PFSK-1 (cell line): ENCODE results near the gene SGPL1.

ENCODE experiments used
- FOXP2 ChIP-seq: optimal IDR thresholded peaks from 2 replicates; pipeline ENCODE3; 2011; ENCODE audit warnings: borderline replicate concordance, control low read depth, inconsistent platforms; ENCODE audit not compliant: insufficient read depth; ENCODE audit errors: extremely low read length, extremely low read depth
- POLR2AphosphoS5 ChIP-seq: IDR thresholded peaks from 2 replicates; pipeline ENCODE4 v1.6.1; 2012; ENCODE audit warnings: low read depth, mild to moderate bottlenecking, control low read depth, low read length, moderate library complexity
- SIN3A ChIP-seq: IDR thresholded peaks from 2 replicates; pipeline ENCODE4 v1.6.1; 2012; ENCODE audit warnings: mild to moderate bottlenecking, low read length, moderate library complexity, borderline replicate concordance; ENCODE audit not compliant: insufficient read depth
- TAF1 ChIP-seq: IDR thresholded peaks from 2 replicates; pipeline ENCODE4 v1.6.1; 2012; ENCODE audit warnings: low read length, control low read depth, borderline replicate concordance; ENCODE audit not compliant: insufficient read depth
- TF ChIP-seq, protein P1 (sequence below), 2 experiments: IDR thresholded peaks; 2 replicates each; pipeline versions ENCODE4 v1.6.1 to v1.8.0; 2011 to 2012; ENCODE audit warnings: low read depth in 2 of 2, low read length in 2 of 2, control low read depth in 1 of 2, inconsistent platforms in 1 of 2, mild to moderate bottlenecking in 1 of 2, moderate library complexity in 1 of 2; ENCODE audit not compliant: insufficient read depth in 1 of 2

The SGPL1 gene

DNA sequence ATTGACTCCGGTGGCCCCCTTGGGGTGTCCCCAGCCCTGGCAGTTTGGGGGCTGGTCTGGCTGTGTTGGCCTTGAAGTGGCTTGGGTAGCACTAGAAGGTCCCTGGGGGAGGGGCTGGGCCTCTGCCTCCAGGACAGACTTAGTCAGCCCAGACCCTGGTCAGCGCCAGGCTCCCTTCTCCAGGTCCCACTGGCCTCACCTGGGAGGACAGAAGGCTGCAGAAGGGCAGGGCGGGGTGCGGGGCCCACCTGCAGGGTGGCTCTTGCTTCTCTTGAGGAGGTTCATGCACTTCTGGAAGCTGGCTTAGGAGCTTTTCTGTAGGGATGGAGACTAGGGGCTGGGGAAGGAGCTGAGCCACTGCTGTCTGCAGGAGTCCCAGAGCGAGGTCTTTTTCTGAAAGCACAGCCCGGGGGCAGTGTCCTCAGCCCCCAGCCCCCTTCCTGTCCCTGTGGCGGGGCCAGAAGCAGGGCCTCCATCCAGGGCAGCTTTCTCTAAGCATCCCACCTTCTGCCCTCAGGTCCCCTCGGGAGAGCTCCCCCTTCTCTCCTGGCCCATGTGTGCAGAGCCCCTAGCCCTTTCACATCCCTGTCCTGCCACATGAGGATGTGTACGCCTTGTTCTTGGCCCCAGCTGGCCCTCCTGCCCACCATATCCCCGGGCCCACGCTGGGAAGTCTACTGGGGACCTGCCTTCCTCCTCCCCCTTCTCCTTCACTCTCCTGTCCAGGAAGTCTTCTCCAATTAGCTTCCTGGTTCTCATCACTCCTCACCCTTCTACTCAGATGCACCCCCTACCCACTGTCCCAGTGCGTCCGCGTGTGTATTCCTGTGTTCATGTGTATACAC lies 41.6 kb upstream of the SGPL1 start:
- TF ChIP-seq TAF1 (no peak), FOXP2 (no peak), POLR2AphosphoS5 (no peak), SIN3A (no peak)
- TF ChIP-seq, protein P1, sequence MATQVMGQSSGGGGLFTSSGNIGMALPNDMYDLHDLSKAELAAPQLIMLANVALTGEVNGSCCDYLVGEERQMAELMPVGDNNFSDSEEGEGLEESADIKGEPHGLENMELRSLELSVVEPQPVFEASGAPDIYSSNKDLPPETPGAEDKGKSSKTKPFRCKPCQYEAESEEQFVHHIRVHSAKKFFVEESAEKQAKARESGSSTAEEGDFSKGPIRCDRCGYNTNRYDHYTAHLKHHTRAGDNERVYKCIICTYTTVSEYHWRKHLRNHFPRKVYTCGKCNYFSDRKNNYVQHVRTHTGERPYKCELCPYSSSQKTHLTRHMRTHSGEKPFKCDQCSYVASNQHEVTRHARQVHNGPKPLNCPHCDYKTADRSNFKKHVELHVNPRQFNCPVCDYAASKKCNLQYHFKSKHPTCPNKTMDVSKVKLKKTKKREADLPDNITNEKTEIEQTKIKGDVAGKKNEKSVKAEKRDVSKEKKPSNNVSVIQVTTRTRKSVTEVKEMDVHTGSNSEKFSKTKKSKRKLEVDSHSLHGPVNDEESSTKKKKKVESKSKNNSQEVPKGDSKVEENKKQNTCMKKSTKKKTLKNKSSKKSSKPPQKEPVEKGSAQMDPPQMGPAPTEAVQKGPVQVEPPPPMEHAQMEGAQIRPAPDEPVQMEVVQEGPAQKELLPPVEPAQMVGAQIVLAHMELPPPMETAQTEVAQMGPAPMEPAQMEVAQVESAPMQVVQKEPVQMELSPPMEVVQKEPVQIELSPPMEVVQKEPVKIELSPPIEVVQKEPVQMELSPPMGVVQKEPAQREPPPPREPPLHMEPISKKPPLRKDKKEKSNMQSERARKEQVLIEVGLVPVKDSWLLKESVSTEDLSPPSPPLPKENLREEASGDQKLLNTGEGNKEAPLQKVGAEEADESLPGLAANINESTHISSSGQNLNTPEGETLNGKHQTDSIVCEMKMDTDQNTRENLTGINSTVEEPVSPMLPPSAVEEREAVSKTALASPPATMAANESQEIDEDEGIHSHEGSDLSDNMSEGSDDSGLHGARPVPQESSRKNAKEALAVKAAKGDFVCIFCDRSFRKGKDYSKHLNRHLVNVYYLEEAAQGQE (IDR thresholded peaks at IDR 0.05; ENCODE audit: insufficient read depth in 1 of 2, low read depth in 2 of 2, low read length in 2 of 2) = no peak

DNA sequence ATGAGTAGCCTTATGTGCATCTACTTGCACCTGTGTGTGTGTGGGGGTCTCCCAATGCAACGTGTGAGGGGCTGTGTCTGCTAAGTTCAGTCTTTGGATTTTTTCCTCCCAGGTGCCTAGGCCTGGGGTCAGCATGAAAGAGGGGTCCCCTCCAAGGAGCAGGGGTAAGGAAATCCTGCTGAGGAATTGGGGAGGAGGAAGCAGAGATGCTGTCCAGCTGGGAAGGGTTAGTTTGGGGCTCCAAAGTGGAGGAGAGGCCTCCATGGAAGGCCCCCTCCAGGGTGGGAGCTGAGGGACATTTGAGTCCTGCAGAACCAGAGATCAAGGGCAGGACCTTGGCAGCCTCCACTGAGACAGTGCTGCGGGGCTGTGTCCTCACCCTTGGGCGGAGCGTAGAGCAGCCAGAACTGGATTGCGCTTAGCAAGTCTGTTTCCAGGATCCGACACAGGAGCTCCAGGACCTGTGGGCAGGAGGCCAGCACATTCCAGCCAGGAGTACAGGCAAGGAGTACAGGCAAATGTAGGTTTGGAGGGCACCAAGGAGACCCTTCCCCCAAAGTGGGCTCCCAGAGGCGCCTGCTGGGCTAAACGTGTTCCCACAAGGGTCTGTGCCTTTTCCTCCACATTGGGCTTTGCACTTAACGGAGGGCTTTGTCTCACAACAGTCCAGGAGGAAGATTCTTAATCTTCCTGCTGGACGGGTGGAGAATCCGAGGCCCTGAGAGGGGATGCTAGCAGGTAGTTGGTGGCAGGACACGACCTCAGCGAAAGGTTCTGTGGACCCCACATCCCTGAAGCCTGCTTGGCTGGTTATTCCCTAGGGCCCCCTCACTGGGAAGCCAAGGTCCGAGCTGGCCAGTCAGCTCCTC lies 40.7 kb upstream of the SGPL1 start:
- no peak for TF ChIP-seq SIN3A
- TF ChIP-seq, protein P1 (IDR thresholded peaks at IDR 0.05; ENCODE audit: insufficient read depth in 1 of 2, low read depth in 2 of 2, low read length in 2 of 2) = no peak
- no peak for TF ChIP-seq POLR2AphosphoS5
- TF ChIP-seq TAF1 = no peak
- no peak for TF ChIP-seq FOXP2

DNA sequence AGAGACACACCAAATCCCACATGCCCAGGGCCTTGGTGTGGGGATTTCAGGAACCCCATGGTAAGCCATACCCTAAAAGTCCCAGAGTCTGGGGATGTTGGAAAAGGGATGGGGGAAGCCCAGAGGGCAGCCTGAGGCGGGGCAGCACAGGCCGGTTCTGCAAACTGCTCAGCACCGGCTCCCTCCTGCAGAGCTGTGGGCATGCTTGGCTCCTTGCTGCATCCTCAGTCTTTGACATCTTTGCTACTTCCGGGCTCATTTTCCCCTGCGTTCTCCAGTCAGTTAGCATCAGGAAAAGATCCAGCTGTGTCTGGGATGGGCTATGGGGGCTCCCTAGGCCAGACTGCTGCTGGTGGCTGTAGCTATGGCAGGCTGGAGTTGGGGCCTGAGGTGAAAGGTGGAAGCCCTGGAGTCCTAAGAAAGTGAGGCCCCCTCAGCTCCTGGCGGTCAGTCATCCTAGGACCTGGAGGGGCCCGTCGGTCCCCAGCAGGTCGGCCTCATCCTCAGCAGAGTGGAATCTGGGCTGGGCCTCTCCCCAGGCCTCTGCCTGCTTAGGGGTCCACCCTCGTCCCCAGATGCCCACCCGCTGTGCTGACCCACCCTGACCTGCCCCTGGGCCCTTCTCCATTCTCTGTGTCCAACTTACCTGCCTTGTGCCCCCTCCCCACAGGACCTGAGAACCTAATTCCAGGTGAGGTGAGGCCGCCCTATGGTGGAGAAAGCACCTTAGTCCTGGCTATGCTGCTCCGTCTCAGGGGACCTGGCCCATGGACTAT lies 39.9 kb upstream of the SGPL1 start:
- TF ChIP-seq POLR2AphosphoS5 (no peak), TAF1 (no peak), SIN3A (no peak), FOXP2 (no peak)
- TF ChIP-seq, protein P1 (IDR thresholded peaks at IDR 0.05; ENCODE audit: insufficient read depth in 1 of 2, low read depth in 2 of 2, low read length in 2 of 2) = no peak

DNA sequence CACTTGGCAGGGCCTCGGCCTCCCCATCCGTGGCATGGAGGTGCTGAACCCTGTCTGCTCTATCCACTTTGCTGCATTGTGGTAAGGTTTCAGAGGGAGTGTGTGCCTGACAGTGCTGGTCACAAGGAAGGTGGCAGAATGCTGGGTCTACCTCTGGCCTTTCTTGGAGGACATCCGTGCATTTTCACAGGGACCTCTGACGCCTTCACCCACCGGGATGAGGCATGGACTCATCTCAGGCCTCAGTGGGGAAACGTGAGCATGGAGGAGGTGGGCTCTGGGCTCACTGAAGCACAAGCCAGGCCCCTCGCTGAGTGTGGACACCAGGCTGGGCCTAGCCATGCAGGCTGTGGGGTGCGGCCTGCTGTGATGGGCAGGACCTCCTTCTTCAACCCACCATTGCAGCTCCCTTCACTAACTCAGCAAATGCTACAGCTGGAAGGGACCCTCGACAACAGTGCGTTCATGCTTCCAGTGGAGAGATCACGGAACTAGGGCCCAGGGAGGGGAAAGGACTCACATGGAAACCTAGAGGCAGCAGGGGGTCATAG lies 39.2 kb upstream of the SGPL1 start:
- TF ChIP-seq, protein P1 (IDR thresholded peaks at IDR 0.05; ENCODE audit: insufficient read depth in 1 of 2, low read depth in 2 of 2, low read length in 2 of 2) = no peak
- no peak for TF ChIP-seq TAF1
- TF ChIP-seq SIN3A = no peak
- no peak for TF ChIP-seq FOXP2
- no peak for TF ChIP-seq POLR2AphosphoS5
